Transverse colon (tissue), 4 donors: ENCODE results near the gene SPOUT1.
"Not testable (repeated sequence)": the region's sequence is repeated elsewhere in the genome, so short reads cannot be mapped to it uniquely, and the experiment has no call there.

Source experiments
- EP300 ChIP-seq: sonication (generic); formaldehyde crosslinking; IDR thresholded peaks from one replicate; pipeline ENCODE4 v1.6.1; 2017; ENCODE audit warnings: antibody characterized with exemption, low read depth
- POLR2A ChIP-seq: fragments of 450-650 bp; IDR thresholded peaks from one replicate; pipeline ENCODE4 v1.6.1; 2016; ENCODE audit warnings: antibody characterized with exemption, mild to moderate bottlenecking, moderate library complexity
- POLR2AphosphoS5 ChIP-seq, 3 donors: sonication (generic); formaldehyde crosslinking; IDR thresholded peaks; one replicate each; pipeline ENCODE4 v1.6.1; 2016; ENCODE audit warnings: antibody characterized with exemption in 3 of 3
- TF ChIP-seq, protein P1 (sequence below), 5 experiments: fragments of 200-600 bp in 3 of 5; fragments of 450-650 bp in 2 of 5; sonication (generic) in 3 of 5; IDR thresholded peaks; 1 replicate in 2 of 5; 2 replicates in 3 of 5; pipeline ENCODE4 v1.5.1; 2016 to 2017; ENCODE audit warnings: antibody characterized with exemption in 5 of 5, inconsistent platforms in 3 of 5, mild to moderate bottlenecking in 2 of 5, moderate library complexity in 1 of 5

DNA sequence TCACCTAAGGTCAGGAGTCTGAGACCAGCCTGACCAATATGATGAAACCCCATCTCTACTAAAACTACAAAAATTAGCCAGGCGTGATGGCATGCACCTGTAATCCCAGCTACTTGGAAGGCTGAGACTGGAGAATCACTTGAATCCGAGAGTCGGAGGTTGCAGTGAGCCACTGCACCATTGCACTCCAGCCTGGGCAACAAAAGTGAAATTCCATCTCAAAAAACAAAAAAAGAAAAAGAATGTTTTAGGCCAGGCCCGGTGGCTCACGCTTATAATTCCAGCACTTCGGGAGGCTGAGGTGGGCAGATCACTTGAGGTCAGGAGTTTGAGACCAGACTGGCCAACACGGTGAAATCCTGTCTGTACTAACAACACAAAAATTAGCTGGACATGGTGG lies 28.9 kb upstream of the SPOUT1 start:
- TF ChIP-seq POLR2A; EP300; POLR2AphosphoS5 (IDR thresholded peaks at IDR 0.05): not testable (repeated sequence)
- TF ChIP-seq, protein P1, sequence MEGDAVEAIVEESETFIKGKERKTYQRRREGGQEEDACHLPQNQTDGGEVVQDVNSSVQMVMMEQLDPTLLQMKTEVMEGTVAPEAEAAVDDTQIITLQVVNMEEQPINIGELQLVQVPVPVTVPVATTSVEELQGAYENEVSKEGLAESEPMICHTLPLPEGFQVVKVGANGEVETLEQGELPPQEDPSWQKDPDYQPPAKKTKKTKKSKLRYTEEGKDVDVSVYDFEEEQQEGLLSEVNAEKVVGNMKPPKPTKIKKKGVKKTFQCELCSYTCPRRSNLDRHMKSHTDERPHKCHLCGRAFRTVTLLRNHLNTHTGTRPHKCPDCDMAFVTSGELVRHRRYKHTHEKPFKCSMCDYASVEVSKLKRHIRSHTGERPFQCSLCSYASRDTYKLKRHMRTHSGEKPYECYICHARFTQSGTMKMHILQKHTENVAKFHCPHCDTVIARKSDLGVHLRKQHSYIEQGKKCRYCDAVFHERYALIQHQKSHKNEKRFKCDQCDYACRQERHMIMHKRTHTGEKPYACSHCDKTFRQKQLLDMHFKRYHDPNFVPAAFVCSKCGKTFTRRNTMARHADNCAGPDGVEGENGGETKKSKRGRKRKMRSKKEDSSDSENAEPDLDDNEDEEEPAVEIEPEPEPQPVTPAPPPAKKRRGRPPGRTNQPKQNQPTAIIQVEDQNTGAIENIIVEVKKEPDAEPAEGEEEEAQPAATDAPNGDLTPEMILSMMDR (IDR thresholded peaks at IDR 0.05), result not testable (repeated sequence)
